M059J (cell line): ENCODE data around the gene PRM2. TPM values are rescaled to one million over a fixed set of nuclear protein-coding genes. Genes with fewer than 3 reads are reported as not detected.

Experiments used
- DNase-seq: peaks from one replicate; pipeline ENCODE4 v3.0.0-alpha.2; 2012; ENCODE audit warnings: low read depth
- total RNA-seq: library from RNA; depleted of rRNA; stranded (reverse); fragments of >200 nt; shearing (Covaris generic); gene quantifications from 2 replicates; pipeline ENCODE4 v1.2.3, GENCODE V29; 2014

PRM2 gene
- total RNA-seq, 1 experiment from 2014 or later = not detected

DNA sequence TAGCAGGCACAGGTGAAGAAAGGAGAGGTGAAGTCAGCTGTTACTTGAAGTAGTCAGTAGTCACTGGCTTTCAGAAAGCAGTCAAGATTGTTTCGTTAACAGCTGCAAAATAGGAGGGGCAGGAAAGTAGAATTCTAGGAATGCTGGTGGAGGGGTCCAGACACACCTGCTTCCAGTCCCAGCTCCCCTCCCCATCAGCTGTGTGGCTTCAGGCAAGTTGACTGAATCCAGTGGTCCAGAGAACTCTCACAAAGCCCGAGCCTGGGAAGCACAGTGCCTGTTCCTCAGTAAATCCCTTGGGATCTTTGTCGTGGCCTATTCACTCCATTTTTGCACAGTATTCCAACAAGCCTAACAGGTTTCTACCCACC, 15.7 kb downstream of the PRM2 start:
- no peak for DNase-seq

DNA sequence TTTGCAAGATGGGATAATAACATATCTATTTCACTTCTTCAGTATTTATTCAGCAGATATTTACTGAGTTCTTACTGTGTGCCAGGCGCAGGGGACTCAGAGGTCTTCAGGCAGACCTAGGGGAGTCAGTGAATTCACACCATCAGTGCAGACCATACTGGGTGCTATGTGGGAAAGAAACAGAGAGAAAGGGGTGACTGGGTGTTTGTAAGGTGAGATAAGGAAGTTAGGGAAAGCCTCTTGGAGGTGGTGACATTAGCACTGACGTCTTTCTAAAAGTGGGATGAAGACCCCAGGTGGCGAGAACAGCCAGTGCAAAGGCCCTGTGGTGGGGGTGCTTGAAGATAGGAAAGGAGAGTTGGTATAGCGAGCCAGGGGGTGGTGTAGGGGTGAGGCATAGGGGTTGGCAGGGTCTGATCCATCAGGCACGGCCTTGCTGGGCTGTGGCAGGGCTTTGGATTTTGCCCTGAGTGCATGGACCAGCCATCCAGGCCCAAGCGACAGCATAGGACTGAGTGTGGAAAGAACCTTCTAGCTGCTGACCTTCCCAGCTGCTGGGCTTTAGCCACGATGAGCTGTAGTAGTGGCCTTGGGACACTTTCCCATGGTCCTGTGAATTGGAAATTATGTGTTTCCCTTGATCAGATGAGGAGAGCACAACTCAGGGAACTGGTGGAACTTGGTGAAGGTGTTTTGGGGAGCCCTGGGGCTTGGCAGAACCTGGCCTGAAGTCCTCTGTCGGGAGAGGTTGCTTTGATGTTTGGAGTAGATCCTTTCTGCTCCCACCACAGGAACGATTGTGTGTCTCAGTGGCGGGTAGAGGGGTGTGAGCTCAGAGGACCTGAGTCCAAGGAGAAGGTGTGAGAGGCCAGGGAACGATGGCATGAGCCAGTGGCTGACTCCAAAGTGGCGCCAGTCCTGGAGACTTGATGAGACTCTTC, 16.4 kb downstream of the PRM2 start:
- DNase-seq = no peak

DNA sequence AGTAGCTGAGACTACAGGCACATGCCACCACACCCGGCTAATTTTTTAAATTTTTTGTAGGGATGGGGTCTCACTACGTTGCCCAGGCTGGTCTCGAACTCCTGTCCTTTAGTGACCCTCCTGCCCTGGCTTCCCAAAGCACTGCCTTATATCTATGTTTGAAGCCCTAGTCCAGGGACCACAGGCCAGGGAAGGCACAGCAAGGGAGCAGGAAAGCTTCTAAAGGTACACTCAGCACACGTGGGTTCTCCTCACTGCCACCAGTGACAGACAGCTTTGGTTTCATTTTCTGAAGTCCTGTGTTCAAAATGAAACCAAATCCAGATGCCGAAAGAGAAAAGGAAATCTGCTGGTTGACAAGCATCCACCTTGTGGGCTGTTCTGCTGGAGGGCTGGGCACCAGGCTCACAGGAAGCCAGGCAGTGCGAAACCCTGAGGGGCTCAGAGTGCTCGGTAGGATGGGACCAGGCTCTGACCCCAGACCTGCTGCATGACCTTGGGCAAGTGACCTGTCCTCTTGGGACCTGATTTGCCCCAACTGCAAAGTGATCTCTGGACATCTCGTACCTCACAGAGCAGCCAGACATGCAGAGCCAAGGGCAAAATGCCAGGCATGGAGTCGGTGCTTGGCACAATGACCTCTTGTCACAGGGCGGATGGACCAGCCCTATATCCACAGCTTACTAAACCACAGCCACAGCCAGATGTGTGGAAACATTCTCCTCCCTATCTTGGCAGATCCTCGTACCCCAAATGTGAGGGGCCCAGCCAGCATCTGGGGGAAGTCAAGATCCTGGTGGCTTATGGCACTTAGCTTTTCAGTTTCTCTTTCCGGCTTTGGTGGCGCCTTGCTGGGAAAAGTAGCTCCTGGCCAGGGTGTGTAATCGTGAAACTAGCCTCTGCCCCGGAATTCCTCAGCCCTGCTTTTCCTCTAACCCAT, 17.5 kb downstream of the PRM2 start:
- peak; percentile 58 for DNase-seq

DNA sequence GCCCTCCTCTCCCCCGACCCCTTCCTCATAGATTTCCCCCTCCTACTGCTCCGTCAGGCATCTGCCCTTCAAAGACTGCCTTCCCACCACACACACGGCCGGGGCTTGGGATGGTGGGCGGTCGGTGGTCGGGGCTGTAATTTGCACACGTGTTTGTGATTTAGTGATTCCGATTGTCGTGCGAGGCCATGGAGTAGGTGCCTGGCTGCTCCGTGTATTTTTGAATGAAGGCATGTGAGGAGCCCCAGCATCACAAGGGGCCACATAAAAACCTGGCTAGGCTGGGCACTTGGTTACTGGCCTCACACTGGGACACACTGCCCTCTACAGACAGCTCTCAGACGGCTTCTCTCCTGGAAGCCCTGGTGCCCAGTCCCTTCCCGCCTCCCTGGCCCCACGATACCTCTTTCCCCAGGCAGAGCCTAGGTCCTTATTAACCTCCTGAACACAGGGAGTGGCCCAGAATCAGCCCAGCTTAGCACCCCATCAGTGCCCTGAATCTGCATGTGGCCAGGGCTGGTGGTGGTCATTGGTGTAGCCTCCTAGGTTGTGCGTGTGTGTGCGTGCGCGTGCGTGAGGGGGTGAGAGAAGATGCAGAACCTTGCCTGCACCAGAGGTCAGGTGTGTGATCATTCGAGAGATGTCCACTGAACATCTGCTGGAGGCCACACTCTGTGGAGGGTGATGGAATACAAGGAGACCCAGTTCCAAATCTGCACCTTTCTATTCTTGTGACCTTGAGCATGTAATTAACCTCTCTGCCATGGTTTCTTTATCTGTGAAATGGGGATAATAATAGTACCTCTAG, 18.9 kb downstream of the PRM2 start:
- peak; percentile 88 for DNase-seq

DNA sequence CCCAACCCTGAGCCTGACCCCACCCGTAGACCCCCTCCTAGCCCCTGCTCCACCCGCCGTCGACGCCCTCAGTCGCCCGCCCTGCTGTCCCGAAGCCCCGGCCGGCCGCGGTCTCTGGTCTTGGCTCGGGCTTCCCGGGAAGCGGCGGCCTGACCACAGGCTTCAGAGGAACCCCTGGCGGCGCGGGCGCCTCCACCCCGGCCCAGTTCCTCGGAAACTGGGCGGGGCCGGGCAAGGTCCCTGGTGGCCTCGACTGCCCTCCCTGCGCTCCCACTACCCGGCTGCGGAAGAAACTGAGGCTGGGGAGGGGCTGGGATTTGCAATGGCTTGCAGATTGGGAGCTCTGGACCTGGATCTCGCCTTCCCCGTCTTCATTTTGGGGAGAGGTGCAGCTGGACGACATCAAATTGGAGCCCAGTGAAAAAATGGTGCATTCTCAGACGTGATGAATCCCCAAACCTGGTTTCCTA, 19.6 kb downstream of the PRM2 start:
- DNase-seq = peak; percentile 78

DNA sequence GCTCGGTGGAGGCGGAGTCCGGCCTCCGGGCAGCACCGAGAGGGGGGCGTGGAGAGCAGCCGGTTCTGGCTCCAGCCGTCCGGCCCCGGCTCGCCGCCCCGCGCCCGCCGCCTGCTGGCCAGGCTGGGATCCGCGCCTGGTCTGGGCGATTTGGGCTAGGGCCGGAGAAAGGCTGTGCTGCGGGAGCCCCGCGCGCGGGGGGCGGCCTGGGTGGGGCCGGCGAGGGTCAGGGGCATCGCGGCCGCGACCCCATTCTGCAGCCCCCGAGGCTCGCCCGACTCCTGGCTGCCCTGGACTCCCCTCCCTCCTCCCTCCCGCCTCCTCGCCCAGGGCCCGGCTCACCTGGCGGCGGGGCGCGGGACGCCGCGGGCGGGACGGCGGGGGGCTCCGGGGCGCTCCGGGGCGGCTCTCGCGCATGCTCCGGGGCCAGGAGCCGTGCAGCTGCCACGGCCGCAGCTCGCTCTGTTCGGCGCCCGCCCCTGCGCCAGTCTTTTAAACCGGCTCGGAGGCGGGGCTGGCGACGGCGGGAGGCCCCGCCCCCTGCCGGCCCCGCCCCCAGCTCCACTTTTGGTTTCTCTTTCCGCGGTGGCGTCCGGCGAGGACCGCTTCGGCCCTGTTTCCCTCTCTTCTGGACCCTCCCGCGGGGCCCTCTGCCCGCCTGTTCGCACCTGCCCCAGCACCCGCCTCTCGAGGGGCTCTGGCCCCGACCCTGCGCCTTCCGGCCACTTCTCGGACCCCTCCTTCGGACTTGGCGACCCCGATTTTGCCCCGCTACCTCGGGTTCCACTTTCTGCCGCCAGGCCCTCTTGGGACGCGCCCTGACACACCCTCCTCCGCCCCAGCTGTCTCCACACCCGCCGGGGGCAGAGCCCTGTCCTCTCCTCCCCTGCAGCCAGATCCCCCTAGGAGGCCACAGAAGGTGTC, 20.3 kb downstream of the PRM2 start, which contains the start of gene SOCS1:
TSS of gene SOCS1 (minus strand) at position 468 of the 924 bp plus-strand sequence. CDS start 726 bp downstream, outside the sequence.
- peak; percentile 80 for DNase-seq

DNA sequence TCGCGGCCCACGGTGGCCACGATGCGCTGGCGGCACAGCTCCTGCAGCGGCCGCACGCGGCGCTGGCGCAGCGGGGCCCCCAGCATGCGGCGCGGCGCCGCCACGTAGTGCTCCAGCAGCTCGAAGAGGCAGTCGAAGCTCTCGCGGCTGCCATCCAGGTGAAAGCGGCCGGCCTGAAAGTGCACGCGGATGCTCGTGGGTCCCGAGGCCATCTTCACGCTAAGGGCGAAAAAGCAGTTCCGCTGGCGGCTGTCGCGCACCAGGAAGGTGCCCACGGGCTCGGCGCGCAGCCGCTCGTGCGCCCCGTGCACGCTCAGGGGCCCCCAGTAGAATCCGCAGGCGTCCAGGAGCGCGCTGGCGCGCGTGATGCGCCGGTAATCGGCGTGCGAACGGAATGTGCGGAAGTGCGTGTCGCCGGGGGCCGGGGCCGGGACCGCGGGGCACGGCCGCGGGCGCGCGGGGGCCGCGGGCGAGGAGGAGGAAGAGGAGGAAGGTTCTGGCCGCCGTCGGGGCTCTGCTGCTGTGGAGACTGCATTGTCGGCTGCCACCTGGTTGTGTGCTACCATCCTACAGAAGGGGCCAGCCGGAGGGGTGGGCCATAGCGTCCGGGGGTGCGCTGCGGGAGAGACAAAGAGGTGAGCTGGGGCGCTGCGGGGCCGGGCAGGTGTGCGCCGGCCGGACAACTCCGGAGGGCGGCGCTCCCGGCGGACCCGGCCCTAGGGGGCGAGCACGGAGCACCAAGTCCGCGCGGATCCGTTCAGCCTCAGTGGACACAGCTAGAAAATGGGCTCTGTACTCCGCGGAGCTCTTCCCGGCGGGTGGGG, 21.2 kb downstream of the PRM2 start:
- no peak for DNase-seq

DNA sequence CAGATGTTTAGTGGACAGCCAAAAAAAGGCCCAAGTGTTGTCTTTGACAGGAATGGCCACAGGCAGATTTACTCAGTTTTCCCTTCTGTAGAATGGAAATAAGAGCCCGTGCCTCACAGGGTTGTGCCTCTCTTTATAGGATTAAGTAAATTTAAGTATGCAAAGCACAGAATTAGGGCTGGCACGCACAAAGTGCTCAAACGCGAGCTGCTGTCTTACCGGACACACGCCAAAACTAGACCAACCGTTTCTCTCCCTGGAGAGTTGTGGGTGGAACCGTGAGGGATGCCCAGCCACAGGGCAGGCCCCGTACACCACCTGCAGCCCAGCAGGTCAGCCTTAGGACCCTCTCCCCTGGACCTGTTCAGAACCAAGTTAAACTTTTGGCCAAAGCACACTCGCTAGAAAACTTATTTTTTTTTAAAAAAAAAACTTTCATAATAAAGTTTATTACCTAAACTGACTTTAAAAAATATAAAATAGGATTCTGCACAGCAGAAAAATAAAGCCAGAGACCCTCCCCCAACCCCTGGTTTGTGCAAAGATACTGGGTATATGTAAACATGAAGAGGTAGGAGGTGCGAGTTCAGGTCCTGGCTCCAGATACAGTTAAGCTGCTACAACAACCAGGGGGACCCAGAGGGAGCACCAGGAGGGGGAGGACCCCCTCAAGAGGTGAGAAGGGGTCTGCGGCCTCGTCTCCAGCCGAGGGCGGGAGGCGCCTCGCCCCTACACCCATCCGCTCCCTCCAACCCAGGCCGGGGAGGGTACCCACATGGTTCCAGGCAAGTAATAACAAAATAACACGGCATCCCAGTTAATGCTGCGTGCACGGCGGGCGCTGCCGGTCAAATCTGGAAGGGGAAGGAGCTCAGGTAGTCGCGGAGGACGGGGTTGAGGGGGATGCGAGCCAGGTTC, 22.0 kb downstream of the PRM2 start:
- DNase-seq = no peak

DNA sequence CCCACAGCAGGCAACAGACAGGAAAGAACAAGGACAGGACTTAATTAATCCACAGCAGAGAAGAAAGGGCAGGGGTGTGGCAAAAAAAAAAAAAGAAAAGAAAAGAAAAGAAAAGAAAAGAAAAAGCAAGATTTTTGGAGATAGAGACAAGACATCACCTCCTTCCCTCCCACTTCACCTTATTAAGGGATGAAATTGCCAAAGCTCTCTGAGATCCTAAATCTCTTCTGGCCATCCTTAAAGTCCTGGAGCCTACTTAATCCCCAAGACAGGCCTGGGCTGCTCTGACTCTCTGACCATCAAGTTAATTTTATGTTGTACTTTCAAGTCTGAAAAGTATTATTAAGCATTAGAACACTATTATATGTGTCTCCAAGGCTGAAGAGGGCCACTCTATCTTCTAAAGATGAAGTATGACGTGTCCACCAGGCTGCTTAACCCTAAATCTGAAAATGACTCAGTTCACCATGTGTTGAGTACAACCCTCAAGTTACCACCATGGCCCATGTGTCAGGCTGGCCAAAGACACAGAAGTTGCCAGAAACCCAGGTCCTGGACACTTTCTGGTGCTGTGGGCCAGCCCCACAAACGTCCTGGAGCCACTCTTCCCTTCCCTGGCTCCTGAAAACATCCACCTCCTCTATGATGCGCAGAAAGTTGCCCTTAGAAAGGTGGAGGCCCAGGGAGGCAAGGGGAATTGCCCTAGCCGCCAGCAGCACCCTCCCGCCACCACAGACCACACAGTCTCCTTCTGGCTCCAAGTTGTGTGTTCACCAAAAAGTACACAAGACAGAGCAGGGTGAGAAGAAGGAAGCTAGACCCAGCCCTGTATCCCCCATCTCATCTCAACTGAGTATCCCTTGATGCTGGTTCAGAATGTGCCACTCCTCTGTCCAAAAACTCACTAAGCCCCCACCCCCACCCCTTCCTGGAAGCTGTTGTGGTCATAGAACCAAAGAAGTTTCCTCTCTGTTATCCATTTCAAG, 23.0 kb downstream of the PRM2 start:
- peak; percentile 43 for DNase-seq

DNA sequence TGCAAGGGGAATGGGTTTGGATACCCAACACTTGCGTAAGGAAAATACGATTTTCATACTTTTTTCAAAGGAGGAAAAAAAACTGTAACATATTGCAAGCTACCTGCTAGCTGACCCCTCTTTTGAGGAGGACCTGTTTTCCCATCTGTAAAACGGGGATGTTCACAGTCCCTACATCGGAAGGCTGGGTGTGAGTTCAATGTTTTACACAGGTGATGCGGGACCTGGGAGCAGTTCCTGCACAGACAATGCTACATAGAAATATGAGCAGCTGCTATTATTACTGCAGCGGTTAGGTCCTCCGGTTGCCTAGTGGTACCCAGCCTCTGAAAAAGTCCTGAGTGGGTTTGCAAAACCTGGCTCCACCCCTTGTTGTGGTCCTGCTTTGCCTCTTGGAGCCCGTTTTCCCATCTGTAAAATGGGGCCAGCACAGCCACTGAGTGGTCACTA, 23.8 kb downstream of the PRM2 start:
- DNase-seq = no peak

DNA sequence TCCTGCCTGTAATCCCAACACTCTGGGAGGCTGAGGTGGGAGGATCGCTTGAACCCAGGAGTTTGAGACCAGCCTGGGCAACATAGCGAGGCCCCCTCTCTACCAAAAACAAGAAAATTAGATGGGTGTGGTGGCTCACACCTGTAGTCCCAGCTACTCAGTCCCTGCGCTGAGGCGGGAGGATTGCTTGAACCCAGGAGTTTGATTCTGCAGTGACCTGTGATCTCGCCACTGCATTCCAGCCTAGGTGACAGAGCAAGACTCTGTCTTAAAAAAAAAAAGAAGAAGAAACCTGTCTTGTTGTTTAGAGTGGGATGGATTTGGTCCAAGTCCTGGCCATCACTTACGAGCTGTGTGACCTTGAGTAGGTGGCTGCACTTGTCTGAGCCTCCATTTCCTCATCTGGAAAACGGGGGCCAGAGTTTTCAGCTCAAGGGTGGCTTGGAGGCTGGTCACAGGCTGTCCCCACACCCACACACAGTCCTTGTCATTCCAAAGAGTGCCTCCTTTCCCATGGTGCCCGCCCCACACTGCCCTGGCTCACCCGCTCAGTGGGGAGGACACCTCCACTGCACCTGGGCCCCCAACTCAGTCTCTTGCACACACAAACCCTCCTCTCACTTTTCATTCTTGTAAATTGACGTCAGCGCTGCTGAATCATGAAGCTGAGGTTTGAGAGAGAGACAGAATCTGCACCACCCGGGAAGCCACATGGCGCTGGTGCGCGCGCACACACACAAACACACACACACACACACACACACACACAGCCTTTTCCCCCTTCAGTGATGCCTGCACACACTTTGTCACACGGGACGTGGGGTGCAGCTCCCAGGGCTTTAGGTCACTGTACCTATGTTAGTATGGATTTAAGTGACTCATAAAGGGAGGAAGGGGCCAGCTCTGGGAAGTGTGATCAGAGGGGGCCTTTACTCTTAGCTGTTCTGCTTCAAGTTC, 24.5 kb downstream of the PRM2 start:
- peak; percentile 82 for DNase-seq

DNA sequence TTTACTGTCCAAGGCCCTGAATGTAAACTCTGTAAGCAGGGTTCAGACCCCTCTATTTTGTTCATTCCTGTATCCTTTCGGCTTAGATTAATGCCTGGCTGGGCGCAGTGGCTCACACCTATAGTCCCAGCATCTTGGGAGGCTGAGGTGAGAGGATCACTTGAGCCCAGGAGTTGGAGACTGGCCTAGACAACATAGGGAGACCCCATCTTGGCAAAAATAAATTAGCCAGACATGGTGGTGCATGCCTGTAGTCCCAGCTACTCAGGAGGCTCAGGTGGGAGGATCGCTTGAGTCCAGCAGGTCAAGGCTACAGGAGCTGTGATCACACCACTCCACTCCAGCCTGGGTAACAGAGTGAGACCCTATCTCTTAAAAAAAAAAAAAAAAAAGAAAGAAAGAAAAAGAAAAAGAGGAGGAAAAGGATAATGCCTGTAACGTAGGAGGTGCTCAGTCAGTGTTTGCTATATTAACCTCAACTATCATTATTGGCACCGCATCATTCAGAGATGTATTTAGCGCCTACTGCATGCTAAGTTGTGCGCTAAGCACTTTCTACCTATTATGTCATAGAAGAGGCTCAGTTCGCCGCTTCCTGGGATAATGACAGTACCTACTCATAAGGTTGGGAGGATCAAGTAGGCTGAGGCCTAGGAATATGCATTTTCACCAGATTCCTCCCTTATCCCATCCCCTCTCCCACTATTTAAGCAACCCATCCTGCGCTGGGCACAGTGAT, 25.3 kb downstream of the PRM2 start:
- DNase-seq = no peak

DNA sequence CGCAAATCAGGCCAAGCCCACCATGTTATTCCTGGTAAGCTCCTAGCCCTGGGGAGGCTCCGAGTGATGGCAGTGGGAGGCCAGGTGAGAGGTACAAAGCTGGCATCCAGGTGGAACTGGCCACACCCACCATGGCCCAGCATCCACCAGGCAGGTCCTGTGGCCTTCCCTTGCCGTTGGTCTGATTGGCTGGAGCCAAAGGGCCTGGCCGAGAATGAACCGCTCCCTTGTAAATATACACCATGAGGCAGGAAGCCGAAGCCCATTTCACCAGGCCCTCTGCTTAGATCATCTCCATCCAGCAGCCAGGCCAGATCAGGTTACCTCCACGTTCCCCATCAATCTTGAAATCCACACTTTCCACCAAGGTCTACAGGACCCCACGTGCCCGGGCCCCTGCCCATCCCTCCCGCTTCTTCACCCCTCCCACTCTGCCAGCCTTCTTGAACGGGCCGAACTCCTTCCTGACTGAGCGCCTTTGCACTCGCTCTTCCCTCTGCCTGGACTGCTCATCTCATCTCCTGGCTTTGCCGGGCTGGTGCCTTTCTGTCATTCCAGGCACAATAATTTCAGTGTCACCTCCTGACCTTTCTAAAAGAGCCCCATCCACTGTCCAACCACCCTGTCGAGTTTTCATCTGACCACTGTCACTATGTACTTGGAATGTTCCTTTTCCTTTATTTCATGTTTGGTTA, 26.0 kb downstream of the PRM2 start:
- DNase-seq = peak; percentile 32
